Neural cell (in vitro differentiated cells): ENCODE data around the gene WIPF2.

Source experiments
- EP300 ChIP-seq: fragments of 450-650 bp; conservative IDR thresholded peaks from 2 replicates; pipeline ENCODE4 v1.6.1; 2014; ENCODE audit warnings: antibody characterized with exemption, mild to moderate bottlenecking, moderate library complexity; ENCODE audit not compliant: poor library complexity, severe bottlenecking
- EZH2 ChIP-seq: fragments of 200-600, 300-800 bp; shearing (Covaris generic), sonication (generic); IDR thresholded peaks from 2 replicates; pipeline ENCODE4 v1.6.1; 2014; ENCODE audit warnings: antibody characterized with exemption, low read length, borderline replicate concordance, mild to moderate bottlenecking; ENCODE audit not compliant: insufficient read depth, poor library complexity, severe bottlenecking
- MXI1 ChIP-seq: fragments of 450-650 bp; conservative IDR thresholded peaks from 2 replicates; pipeline ENCODE4 v1.6.1; 2014; ENCODE audit warnings: antibody characterized with exemption, mild to moderate bottlenecking; ENCODE audit not compliant: poor library complexity, severe bottlenecking
- POLR2AphosphoS5 ChIP-seq: IDR thresholded peaks from 2 replicates; pipeline ENCODE4 v1.6.1; 2012
- RAD21 ChIP-seq: fragments of 450-650 bp; conservative IDR thresholded peaks from 2 replicates; pipeline ENCODE4 v1.6.1; 2014; ENCODE audit warnings: antibody characterized with exemption, mild to moderate bottlenecking, moderate library complexity
- SMC3 ChIP-seq: fragments of 450-650 bp; conservative IDR thresholded peaks from 2 replicates; pipeline ENCODE4 v1.6.1; 2014; ENCODE audit warnings: antibody characterized with exemption, mild to moderate bottlenecking, moderate library complexity; ENCODE audit not compliant: poor library complexity
- TAF1 ChIP-seq: IDR thresholded peaks from 2 replicates; pipeline ENCODE4 v1.6.1; 2012; ENCODE audit warnings: low read depth
- TF ChIP-seq, protein P1 (sequence below): fragments of 450-650 bp; IDR thresholded peaks from 2 replicates; pipeline ENCODE4 v1.5.1; 2014; ENCODE audit warnings: antibody characterized with exemption, mild to moderate bottlenecking, moderate library complexity; ENCODE audit not compliant: poor library complexity, severe bottlenecking
- TF ChIP-seq, protein P2 (sequence below): IDR thresholded peaks from 2 replicates; pipeline ENCODE4 v1.6.1; 2012; ENCODE audit warnings: borderline replicate concordance

DNA sequence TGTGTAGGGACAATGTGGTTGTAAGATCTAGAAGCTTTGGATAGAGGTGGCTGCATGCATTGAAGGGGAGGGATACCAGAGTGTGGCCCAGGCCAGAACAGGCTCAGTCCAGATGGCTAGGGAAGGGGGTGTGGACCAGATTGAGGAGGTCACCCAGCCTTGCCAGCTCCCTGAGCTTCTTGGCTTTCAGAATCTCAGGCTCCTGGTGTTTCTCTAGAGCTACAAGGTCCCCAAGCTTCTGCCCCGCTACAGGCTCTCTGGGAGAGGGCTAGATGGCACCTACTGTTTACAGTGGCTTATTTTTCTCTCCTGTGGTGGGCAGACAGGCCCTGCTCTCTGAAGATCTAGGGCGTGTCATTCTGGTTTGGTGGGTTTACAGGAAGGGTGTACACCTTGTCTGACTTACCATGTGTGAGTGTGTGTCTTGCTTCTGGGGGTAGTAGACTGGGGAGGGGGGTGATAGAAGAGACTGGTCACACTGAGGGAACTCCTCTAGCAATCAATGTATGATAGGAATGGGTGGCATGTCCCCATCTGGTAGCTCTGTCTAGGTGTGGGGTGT lies 90.9 kb downstream of the WIPF2 start:
- TF ChIP-seq, protein P1, sequence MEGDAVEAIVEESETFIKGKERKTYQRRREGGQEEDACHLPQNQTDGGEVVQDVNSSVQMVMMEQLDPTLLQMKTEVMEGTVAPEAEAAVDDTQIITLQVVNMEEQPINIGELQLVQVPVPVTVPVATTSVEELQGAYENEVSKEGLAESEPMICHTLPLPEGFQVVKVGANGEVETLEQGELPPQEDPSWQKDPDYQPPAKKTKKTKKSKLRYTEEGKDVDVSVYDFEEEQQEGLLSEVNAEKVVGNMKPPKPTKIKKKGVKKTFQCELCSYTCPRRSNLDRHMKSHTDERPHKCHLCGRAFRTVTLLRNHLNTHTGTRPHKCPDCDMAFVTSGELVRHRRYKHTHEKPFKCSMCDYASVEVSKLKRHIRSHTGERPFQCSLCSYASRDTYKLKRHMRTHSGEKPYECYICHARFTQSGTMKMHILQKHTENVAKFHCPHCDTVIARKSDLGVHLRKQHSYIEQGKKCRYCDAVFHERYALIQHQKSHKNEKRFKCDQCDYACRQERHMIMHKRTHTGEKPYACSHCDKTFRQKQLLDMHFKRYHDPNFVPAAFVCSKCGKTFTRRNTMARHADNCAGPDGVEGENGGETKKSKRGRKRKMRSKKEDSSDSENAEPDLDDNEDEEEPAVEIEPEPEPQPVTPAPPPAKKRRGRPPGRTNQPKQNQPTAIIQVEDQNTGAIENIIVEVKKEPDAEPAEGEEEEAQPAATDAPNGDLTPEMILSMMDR = no peak
- no peak for TF ChIP-seq EP300
- no peak for TF ChIP-seq TAF1
- TF ChIP-seq EZH2 = no peak
- TF ChIP-seq, protein P2, sequence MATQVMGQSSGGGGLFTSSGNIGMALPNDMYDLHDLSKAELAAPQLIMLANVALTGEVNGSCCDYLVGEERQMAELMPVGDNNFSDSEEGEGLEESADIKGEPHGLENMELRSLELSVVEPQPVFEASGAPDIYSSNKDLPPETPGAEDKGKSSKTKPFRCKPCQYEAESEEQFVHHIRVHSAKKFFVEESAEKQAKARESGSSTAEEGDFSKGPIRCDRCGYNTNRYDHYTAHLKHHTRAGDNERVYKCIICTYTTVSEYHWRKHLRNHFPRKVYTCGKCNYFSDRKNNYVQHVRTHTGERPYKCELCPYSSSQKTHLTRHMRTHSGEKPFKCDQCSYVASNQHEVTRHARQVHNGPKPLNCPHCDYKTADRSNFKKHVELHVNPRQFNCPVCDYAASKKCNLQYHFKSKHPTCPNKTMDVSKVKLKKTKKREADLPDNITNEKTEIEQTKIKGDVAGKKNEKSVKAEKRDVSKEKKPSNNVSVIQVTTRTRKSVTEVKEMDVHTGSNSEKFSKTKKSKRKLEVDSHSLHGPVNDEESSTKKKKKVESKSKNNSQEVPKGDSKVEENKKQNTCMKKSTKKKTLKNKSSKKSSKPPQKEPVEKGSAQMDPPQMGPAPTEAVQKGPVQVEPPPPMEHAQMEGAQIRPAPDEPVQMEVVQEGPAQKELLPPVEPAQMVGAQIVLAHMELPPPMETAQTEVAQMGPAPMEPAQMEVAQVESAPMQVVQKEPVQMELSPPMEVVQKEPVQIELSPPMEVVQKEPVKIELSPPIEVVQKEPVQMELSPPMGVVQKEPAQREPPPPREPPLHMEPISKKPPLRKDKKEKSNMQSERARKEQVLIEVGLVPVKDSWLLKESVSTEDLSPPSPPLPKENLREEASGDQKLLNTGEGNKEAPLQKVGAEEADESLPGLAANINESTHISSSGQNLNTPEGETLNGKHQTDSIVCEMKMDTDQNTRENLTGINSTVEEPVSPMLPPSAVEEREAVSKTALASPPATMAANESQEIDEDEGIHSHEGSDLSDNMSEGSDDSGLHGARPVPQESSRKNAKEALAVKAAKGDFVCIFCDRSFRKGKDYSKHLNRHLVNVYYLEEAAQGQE = no peak
- TF ChIP-seq POLR2AphosphoS5 = no peak
- no peak for TF ChIP-seq SMC3
- no peak for TF ChIP-seq RAD21
- no peak for TF ChIP-seq MXI1
